ENCODE data around the gene EXOC4.
"Not testable (repeated sequence)": the region's sequence is repeated elsewhere in the genome, so short reads cannot be mapped to it uniquely, and the experiment has no call there.

The EXOC4 gene

DNA sequence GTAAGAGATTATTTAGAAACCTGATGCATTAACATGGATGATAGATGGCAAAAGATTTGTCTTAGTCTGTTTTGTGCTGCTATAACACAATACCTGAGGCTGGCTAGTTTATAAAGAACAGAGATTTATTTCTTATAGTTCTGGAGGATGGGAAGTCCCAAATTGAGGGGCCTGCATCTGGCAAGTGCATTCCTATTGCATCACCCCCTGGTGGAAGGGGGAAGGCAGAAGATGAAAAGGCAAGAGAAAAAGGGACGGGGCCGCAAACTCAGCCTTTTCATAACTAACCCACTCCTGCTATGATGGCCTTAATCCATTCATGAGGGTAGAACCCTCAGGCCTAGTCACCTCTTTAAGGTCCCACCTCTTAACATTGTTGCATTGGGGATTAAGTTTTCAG is 720.8 kb downstream of the EXOC4 start:
- DNase-seq = no peak

DNA sequence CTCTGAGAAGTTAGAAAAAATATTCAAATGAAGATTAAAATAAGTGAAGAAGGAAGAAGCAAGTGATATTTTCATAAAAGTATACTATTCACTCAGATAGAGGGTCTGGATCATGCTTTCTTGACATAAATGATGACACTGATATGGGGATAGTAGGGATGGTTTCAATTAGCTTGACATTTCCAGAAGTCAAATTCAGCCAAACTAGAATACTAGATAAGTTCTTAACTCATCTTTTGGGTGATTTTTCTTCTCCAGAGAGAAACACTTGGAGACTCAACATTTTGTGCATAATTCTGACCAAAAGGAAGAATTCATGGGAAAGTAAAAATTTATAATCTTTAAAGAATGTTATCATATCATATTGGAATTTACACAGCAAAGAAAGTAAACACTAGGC is 722.3 kb downstream of the EXOC4 start:
- DNase-seq = no peak

DNA sequence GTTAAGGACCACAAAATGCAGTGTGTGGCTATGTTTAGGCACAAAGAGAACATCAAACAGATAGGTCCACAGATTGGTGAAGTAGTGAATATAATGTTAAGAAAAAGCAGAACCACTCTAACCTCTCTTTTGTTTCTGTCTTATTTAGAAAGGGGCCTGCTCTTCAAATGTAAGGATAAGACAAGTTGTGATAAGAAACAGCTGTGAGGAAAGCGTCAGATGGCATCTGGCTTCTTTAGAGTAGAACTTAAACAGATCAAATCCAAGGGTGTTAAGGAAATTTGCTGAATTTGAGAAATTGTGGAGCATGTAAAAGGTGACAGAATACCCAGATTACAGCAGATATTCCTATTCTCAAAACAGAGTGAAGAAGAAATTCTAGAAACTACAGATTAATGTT is 723.3 kb downstream of the EXOC4 start:
- DNase-seq = no peak

GRCh38 chr7:133977409-133978274 is 724.8 kb downstream of the EXOC4 start:
- no peak for DNase-seq

DNA sequence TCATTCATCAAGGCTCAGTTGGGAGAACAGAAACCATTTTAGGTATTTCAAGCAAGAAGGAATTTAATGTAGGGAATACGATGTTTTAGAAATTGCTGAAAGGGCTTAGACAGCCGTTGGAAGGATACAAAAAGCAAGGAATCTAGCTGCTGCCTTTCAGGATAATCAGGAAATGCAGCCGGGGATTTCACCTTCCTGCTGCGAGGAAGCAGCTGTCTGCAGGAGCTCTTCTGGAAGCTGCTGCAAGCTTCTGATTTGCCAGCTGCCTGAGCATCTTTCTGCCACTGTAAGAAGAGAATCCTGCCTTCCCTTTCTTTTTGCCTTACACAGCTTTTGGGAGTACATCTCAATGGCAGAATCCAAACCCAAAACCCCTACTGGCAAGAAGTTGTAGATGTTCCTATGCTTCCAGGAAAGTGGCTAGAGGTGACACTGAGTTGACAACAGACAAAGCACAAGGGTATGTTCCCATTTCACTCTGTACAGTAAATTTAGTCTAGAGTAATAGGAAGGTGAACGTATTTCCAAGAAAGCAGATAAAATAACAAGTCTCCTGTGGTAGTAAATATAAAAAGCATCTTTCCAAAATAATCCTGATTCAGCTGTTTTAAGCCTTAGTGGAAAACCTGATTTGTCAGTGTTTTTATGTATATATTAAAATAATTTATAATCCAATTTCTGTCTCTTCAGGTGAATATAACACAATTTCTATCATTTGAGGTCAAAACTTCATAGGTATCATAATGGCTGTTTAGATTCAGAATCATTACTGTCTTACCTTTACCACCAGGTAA is 725.8 kb downstream of the EXOC4 start:
- no peak for DNase-seq

DNA sequence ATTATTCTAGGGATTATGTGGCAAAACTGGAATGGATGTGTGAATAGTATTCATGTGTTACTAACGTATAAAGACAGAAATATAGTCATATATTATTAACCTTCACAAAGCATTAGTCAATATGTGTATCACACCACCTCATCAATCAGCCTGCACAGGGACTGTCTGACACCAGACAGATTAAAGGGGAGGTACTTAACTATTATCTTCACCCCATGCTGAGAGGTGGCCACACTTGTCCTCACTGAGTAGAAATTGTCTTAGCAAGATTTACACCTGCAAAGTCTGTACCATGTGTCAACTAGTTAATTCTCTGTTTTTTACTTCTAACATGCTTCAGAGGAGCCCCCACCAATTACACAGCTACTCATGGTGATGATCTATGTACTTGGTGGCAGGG is 727.9 kb downstream of the EXOC4 start:
- DNase-seq = no peak

GRCh38 chr7:133983685-133984419 is 731.0 kb downstream of the EXOC4 start:
- DNase-seq = no peak

DNA sequence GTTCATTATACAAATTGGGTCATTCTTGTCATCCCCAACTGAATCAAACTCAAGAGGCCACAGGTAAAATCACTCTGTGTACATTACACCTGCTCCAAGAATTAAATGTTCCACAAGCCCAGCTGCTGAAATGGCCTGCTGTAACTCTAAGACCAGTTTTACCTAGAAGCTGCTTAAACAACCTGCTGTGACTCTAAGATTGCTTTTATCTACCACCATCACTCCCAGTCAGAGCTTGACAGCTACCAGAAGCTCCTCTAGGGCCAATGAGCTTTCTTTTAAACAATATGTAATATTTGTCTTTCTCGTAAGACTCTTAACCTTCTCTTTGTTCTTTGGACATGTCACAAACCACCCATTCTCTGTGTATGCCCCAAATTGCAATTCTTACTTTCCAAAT is 732.4 kb downstream of the EXOC4 start:
- DNase-seq = no peak

GRCh38 chr7:133987582-133987981 is 734.7 kb downstream of the EXOC4 start:
- DNase-seq = no peak

GRCh38 chr7:133993547-133993946 is 740.7 kb downstream of the EXOC4 start:
- DNase-seq = no peak

- not testable (repeated sequence) for DNase-seq
These were observed 741.2 kb downstream of the EXOC4 start for GRCh38 chr7:133994100-133994499.

GRCh38 chr7:133997463-133997862 is 744.6 kb downstream of the EXOC4 start:
- DNase-seq = no peak

DNA sequence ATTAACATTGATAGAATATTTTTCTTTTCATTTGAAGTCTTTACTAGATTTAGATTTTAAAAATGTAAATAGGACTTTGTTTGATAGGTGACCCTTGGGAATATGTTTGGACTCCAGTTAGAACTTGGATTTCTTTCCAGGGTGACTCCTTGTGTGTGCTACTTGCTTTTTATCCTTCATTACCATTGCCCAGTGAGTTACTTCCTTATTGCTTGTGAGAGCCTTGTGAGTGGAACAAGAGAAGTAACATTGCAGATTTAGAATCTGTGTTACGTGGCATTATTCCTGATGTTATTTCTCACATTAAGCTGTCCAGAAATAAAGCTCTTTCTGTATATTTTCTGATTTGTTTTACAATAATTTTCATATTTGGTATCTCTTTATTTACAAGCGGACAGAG is 746.3 kb downstream of the EXOC4 start:
- no peak for DNase-seq

GRCh38 chr7:134004829-134005505 is 752.1 kb downstream of the EXOC4 start:
- DNase-seq = no peak

- no peak for DNase-seq
These were observed 756.6 kb downstream of the EXOC4 start for GRCh38 chr7:134009314-134010110.

DNA sequence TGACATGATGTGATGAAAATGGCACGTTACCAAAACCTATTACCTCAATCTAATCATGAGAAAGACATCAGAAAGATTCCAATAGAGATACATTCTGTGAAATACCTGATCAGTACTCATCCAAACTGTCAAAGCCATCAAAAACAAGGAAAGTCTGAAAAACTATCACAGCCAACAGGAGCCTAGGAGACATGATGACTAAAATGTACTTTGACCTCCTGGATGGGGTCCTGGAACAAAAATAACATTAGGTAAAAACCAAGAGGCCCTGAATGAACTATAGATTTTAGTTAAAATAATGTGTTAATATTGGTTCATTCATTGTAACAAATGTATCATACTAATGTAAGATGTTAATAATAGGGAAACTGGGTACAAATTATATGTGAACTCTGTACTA is 760.4 kb downstream of the EXOC4 start:
- DNase-seq = no peak

GRCh38 chr7:134014935-134015334 is 762.1 kb downstream of the EXOC4 start:
- no peak for DNase-seq

- no peak for DNase-seq
These were observed 763.5 kb downstream of the EXOC4 start for GRCh38 chr7:134016223-134016941.

DNA sequence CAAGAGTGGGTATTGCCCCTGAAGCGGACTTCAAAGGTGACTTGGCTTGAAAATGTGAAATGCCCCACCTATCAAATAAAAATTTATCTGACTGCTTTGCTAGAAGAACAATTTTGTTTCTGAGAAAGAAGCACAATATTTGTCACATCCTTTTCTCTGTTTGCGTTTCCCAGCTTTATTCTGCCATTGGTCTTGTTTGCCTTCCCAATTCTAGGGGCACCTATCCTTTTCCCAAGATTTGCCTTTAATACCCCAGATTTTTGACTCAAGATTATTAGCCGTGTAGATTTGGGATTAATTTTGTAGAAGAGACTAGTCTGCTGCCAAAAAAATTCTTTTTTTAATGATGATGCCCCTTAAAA is 764.0 kb downstream of the EXOC4 start:
- DNase-seq = no peak

DNA sequence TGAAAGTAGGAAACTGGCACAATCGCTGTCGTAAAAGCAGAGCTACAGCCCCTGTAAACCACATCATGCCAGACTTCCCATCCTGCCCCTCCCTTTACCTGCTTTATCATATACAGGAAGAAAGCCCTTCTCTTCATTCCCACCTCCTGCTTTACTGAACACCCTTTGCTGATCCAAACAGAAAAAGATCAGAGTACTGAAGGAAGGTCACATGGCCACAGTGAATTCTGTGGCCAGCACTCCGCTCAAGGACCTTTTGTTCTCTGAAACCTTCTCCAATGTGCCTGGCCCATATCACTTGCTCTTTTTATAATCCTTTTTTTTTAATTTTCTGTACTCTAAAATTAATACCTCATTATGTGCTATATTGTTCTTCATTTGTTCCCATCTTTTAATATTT is 765.4 kb downstream of the EXOC4 start:
- no peak for DNase-seq

DNA sequence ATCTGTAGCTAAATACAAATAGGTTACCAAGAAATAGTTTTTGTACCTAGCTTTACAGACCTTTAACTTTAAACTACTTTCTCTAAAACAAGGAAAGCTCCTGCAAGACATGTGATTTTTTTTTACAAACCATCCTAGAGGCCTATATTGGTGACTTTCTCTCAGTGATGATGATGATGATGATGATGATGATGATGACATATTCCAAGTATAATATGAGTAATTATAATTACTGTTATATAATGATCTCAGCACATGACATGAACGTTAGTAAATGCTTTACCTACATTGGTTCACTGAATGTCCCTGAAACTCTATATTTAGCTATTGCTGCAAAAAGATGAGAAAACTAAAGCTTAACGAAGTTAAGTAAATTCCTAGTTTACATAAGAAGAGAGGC is 766.4 kb downstream of the EXOC4 start:
- DNase-seq = no peak
